Neural crest cell (in vitro differentiated cells): Measurements from ENCODE around the gene RPRD1B. TPM values are rescaled to one million over a fixed set of nuclear protein-coding genes. Genes with fewer than 3 reads are reported as not detected.

Source experiments
- DNase-seq: peaks from one replicate; pipeline ENCODE4 v3.0.0; 2021; ENCODE audit warnings: low read depth, mixed read lengths, low spot score
- H3K27ac Mint-ChIP-seq: one replicate; pipeline ENCODE4 v1.8.0; 2021; ENCODE audit warnings: mild to moderate bottlenecking, mixed read lengths; ENCODE audit not compliant: unreplicated experiment
- H3K27me3 Mint-ChIP-seq: 2 replicates; pipeline ENCODE4 v1.8.0; 2021; ENCODE audit warnings: low read depth, mild to moderate bottlenecking, mixed read lengths
- H3K36me3 Mint-ChIP-seq: 2 replicates; pipeline ENCODE4 v1.8.0; 2021; ENCODE audit warnings: low read depth, mild to moderate bottlenecking, mixed read lengths
- H3K4me1 Mint-ChIP-seq: 2 replicates; pipeline ENCODE4 v1.8.0; 2021; ENCODE audit warnings: mixed read lengths
- H3K4me3 Mint-ChIP-seq: one replicate; pipeline ENCODE4 v1.8.0; 2021; ENCODE audit warnings: mild to moderate bottlenecking, mixed read lengths
- H3K9me3 Mint-ChIP-seq: 2 replicates; pipeline ENCODE4 v1.8.0; 2021; ENCODE audit warnings: mixed read lengths
- total RNA-seq: library from RNA; stranded (reverse); gene quantifications from 2 replicates; pipeline ENCODE4 v1.2.1, GENCODE V29; 2021
- TF ChIP-seq, protein P1 (sequence below): fragments of 200-600 bp; sonication (generic); conservative IDR thresholded peaks from 2 replicates; pipeline ENCODE4 v1.5.0; 2021; ENCODE audit warnings: antibody characterized with exemption, mild to moderate bottlenecking

The RPRD1B gene
- total RNA-seq, 1 donor from 2014 or later: 41.1 TPM

- no peaks in the 10 kb centered on the region for H3K9me3 Mint-ChIP-seq
- no peaks in the 10 kb centered on the region for H3K27me3 Mint-ChIP-seq
- no peak for DNase-seq
- peaks cover 57% of the 10 kb centered on the region for H3K4me1 Mint-ChIP-seq
- H3K27ac Mint-ChIP-seq: no peak overlapping the region
- TF ChIP-seq, protein P1, sequence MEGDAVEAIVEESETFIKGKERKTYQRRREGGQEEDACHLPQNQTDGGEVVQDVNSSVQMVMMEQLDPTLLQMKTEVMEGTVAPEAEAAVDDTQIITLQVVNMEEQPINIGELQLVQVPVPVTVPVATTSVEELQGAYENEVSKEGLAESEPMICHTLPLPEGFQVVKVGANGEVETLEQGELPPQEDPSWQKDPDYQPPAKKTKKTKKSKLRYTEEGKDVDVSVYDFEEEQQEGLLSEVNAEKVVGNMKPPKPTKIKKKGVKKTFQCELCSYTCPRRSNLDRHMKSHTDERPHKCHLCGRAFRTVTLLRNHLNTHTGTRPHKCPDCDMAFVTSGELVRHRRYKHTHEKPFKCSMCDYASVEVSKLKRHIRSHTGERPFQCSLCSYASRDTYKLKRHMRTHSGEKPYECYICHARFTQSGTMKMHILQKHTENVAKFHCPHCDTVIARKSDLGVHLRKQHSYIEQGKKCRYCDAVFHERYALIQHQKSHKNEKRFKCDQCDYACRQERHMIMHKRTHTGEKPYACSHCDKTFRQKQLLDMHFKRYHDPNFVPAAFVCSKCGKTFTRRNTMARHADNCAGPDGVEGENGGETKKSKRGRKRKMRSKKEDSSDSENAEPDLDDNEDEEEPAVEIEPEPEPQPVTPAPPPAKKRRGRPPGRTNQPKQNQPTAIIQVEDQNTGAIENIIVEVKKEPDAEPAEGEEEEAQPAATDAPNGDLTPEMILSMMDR: no peak
- H3K36me3 Mint-ChIP-seq: no peaks in the 10 kb centered on the region
- H3K4me3 Mint-ChIP-seq: no peak overlapping the region
Measured at GRCh38 chr20:38138086-38138778, 104.7 kb downstream of the RPRD1B start.

DNA sequence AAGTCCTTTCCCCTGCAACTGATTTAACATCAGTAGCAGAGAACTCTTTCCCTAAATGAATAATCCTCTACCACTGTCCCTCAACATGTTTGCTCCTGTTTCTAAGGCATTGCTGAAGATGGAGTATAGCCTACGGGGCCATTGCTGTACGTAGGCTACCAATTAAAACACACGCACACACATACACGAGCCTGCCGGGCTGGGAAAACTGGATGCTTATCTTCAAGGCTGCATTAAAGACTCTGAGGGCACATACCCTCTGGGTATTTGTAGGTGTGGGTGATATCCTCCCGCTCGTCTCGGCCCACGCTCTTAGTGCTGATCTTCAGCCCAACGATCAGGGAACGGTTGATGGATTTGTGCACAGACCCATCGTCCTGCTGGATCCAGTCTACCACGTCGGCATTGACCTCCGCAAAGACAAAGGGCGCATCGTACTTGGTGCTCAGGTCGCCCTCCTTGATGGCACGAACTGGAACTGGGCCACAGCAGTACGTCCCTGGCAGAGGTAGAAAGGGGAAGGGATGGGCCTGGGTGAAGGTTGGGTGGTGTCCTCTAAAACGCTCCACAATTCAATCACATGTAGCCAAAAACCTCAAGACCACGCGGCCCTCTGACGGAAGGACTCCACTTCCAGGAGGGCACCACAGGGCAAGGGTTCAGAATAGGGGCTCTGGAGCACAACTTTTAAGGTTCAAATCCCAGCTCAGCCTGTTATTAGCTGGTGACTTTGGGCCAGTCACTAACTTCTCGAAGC is 105.8 kb downstream of the RPRD1B start:
- H3K4me1 Mint-ChIP-seq: peaks cover 60% of the 10 kb centered on the region
- H3K4me3 Mint-ChIP-seq: no peak overlapping the region
- H3K9me3 Mint-ChIP-seq: no peaks in the 10 kb centered on the region

DNA sequence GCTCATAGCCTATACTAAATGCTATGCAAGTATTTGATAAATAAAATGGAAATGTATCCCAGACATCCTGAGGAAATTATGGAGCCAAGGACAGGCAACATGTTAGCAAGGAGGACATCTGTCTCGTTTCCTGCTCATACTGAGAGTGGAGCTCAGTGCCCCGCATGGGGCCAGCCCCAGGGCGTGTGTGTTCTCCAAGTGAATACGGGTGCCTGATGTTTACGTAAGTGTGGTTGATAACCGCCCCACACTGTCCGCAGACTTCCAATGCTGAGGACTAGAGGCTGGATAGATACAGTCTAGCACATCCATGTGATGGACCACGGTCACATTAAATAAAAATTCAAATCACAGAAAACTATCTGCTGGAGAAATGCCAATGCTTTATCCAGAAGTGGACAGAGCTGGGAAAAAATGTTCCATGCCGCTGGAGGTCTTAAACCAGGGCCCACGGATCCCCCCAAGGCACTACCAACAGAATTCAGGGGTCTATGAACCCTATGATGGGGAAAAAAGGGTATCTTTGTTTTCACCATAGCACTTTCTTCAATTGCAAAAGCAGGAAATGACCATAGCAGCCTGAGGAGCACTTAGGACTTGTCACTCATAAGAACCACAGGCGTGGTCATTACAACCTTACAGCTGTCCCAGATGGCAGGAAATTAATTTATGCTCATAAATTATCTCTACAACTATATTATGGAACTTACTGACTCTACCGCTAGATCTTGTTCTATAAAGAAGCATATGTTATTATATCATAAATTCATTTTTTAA is 106.6 kb downstream of the RPRD1B start:
- Mint-ChIP-seq H3K27me3 (no peaks in the 10 kb centered on the region), H3K36me3 (no peaks in the 10 kb centered on the region), H3K9me3 (no peaks in the 10 kb centered on the region), H3K4me3 (peak overlapping the region; percentile 31), H3K27ac (peak overlapping the region; percentile 86), H3K4me1 (peaks cover 58% of the 10 kb centered on the region)
- no peak for DNase-seq
- TF ChIP-seq, protein P1: no peak

More for the DNA sequence above, 105.8 kb downstream of the RPRD1B start:
- no peaks in the 10 kb centered on the region for H3K36me3 Mint-ChIP-seq
- peak overlapping the region; percentile 82 for H3K27ac Mint-ChIP-seq
- no peaks in the 10 kb centered on the region for H3K27me3 Mint-ChIP-seq
- TF ChIP-seq, protein P1: no peak
- DNase-seq: no peak

- no peaks in the 10 kb centered on the region for H3K36me3 Mint-ChIP-seq
- DNase-seq: no peak
- H3K27me3 Mint-ChIP-seq: no peaks in the 10 kb centered on the region
- peak overlapping the region; percentile 71 for H3K27ac Mint-ChIP-seq
- TF ChIP-seq, protein P1: no peak
- H3K4me3 Mint-ChIP-seq: no peak overlapping the region
- no peaks in the 10 kb centered on the region for H3K9me3 Mint-ChIP-seq
- peaks cover 58% of the 10 kb centered on the region for H3K4me1 Mint-ChIP-seq
Measured at GRCh38 chr20:38141204-38141888, 107.8 kb downstream of the RPRD1B start.

Other genes starting within 250 kb of the RPRD1B start
- 7.3 and 9.3 TPM in 2 replicates for gene VSTM2L, start 130.6 kb upstream of the RPRD1B start, total RNA-seq
- 49.6 and 52.9 TPM in 2 replicates for gene TTI1, start 290 bp upstream of the RPRD1B start, total RNA-seq
- 1.2 and 1.4 TPM in 2 replicates for gene TGM2, start 131.5 kb downstream of the RPRD1B start, total RNA-seq
- gene KIAA1755, start 227.0 kb downstream of the RPRD1B start, total RNA-seq: 8.6 and 9.5 TPM in 2 replicates